8988T (cell line): ENCODE results near the gene TBC1D5.
"Not testable (repeated sequence)": the region's sequence is repeated elsewhere in the genome, so short reads cannot be mapped to it uniquely, and the experiment has no call there.

Experiments
- DNase-seq: peaks from one replicate; pipeline ENCODE4 v3.0.0; 2011

The TBC1D5 gene

DNA sequence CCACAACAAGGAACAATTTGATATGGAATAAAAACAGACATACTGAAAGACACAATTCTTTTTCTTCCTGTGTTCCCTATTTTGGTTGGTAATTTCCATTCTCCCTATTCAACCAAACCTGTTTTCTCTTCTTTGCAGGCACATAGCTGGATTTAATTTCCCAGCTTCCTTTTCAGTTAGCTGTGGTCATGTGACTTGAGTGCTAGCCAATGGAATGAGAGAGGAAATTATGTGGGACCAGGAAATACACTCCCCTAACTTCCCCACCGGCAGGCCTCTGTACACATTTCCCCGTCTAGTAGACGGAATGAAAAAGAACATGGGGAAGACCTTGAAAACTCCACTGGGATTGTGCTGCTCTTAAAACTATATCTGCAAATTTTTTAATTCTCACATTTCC, 351.6 kb downstream of the TBC1D5 start:
- no peak for DNase-seq

GRCh38 chr3:17387108-17387507, 355.3 kb downstream of the TBC1D5 start:
- DNase-seq = no peak

DNA sequence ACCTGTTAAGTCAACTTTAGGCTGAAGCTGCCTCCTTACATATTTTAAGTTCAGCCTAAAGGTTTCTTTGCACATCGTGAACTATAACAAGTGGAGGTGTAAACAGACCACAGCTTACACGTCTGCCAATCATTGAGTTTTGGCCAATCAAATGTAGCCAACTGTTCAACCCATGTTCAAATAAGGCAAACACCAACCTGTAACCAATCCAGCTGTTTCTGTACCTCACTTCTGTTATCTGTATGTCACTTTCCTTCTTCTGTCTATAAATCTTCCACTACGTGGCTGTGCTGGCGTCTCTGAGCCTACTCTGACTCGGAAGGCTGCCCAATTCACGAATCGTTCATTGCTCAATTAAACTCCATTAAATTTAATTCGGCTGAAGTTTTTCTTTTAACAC, 356.0 kb downstream of the TBC1D5 start:
- no peak for DNase-seq

DNA sequence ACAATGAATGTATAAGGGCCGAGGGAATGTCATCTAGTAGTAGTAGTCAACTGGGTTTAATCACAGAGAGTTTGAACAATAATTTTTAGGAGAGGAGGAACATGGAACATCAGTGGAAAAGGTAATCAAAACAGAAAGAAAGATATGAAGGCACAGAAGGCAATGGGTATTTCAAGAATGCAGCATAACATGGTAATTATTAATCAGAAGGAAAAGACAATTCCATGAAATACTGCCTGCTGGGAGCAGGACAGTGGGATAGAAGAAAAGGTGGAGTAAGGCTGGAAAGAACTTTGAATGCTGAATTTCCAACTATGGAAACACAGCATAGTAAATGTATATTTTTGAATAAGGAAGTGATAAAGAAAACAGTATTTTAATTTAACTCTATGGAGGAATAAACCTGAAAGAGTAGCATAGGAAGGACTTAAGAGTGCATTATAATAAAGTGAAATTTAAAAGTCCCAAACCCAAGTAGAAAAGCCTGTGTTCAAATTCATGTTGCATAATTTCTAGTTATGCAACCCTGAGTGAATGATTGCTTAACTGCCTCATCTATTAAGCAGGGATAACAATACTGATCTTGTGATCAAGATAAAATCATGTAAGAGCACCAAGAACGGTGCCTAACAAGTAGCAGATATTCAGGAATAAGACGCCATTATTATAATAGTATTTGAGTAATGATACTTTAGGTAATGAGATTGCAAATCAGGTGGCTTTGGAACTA, 357.7 kb downstream of the TBC1D5 start:
- no peak for DNase-seq

DNA sequence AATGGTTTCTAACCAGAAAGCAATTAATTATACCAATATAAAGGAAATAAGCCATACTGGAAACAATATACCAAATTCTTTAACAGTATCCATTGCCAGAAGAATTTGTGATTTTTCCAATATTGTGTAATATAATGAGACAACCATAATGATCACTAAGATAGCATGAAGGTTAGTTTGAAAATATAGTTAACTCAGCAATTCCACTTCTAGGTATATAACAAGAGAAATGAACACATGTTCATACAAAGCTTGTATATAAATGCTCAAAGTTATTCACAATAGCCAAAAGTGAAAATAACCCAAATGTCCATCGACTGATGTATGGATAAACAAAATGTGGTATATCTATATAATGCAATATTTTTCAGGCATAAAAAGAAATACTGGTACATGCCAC, 369.1 kb downstream of the TBC1D5 start:
- DNase-seq = no peak

DNA sequence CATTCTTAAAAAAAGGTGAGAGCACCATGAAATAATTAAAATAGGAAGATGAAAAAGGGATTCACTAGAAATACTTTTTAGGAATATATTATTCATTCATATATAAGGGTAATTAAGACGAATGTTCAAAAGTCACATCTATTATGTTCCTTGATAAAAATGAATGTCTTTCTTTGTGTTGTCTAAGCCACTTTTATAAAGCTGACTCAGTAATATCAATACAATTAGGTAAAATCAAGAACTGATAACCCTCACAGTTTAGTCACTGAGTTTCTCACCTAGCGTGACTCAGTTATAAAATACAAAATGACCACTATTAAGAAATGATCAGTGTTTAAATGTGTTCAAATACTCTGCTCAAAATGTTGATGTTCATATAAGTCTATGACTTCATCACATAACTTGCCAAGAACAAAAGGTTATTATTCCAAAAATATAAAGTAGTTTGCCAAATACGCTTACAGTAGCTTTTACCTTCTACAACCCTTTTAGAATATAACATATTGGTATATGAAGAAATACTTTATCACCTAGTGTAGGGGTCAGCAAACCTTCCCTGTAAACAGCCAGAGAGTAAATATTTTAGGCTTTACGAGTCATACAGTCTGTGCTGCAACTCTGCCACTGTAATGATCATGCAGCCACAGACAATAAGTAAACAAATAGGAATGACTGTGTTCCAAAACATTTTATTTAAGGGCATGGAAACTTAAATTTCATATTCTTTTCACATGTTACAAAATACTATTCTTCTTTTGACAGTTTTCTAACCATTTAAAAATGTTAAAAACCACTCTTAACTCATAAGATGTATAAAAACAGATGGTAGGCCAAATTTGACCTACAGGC, 369.8 kb downstream of the TBC1D5 start:
- DNase-seq = no peak

DNA sequence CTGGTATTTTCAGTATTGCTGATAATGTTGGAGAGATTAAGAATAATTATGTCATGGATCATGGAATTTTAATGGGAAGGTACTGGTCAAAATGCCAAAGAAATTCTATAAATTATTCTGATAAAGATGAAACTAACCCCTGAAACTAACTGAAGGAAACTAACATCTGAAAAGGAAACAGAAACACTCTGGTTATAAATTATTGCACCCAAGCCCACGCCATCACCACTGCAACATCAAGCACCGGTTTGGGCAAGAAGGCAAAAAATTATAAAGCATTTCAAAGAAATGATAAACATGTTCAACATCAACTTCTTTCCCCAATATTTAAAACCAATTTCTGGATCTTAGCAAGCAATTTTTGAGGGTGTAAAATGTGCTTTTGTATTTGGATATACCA, 372.5 kb downstream of the TBC1D5 start:
- DNase-seq = no peak

- DNase-seq = no peak
Observed at GRCh38 chr3:17367171-17367570, 375.3 kb downstream of the TBC1D5 start.

GRCh38 chr3:17360991-17361390, 381.4 kb downstream of the TBC1D5 start:
- DNase-seq = no peak

DNA sequence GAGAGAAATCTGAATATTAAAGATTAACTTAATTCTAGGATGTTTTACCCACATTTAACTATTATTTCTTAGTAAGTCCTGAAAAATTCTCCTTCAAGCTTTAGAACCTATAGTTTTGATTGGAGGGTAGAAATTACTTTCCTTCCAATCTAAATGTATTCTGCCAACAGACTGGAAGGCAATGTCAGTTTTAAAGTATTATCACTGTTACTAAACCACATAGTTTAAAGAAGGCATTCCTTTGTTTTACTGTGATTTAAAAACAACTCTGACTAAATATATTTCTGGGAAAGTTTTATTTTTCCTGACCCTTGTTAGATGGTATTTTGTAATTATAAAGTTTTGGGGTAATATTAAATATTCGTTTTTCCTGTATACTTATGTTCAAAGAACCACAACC, 382.5 kb downstream of the TBC1D5 start:
- no peak for DNase-seq

DNA sequence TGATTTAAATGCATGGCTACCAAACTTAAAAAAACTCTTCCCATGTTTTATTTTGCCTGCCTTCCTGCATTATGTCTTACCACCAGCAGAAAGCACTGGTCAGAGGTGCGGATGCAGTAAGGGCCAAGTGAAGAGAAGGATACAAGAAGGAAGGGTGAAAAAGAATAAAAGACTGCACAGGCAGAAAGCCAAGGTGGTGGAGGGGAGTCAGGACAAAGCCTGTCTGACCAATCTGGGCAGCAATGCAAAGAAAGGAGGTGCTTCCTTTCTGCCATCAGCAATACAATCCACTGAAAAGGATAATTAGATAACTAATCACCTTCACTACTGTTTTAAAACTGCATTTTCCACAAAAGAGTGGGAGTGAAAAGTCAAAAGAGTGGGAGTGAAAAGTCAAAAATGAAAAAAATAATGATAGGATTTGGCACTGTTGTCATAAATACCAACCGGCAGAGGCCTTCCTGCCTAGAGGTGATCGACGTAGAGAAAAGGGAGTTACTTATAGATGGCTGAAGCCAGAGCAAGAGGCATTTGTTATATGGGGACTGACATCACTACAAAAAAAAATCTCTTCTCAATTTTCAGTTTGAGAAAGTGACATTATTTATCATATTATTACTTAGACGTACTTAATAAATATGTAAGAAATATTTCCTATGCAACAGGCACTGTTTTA, 385.3 kb downstream of the TBC1D5 start:
- DNase-seq = no peak

DNA sequence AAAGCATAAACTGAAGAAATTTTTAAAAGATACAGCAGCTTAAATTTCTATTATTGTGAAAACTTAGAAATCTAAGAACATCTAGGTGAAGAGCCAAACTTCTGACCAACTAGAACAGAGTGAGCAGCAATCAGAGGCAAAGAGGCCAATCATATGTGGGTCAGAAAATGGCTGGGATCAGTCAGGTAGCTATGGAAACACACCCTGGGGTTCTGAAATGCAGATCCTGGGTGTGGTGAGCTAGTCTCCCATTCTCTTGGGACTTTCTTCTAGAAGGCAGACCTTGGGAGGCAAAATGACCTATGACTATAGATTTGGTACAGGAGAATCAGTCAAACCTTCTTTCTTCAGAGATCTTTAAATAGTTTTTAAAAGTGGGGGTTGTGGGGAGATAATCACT, 385.8 kb downstream of the TBC1D5 start:
- DNase-seq = no peak

DNA sequence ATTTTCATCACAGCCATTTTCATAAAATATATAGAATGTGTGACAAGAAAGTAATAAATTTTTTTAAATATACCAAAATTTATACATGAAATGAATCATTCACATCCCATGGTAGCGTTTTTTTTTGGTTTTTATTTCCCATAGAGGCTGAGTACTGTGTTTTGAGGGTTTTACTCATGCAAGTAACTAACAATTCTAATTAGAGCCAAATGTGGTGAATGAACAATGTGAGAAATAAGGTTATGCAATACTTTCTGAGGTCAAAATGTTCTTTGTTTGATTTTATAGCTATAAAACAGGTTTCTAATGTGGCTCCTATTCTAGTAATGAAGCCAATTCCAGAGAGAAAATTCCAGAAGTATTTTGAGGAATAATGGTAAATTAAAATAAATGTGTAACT, 386.8 kb downstream of the TBC1D5 start:
- DNase-seq = no peak

- DNase-seq = no peak
Observed at GRCh38 chr3:17354341-17354740, 388.1 kb downstream of the TBC1D5 start.

GRCh38 chr3:17352620-17353019, 389.8 kb downstream of the TBC1D5 start:
- DNase-seq = no peak

DNA sequence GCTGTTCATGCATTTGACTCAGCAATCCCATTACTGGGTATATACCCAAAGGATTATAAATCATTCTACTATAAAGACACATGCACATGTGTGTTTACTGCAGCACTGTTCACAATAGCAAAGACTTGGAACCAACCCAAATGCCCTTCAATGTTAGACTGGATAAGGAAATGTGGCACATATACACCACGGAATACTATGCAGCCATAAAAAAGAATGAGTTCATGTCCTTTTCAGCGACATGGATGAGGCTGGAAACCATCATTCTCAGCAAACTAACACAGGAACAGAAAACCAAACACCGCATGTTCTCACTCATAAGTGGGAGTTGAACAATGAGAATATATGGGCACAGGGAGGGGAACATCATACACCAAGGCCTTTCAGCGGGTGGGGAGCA, 391.2 kb downstream of the TBC1D5 start:
- DNase-seq = not testable (repeated sequence)

- no peak for DNase-seq
Observed at GRCh38 chr3:17349093-17349492, 393.3 kb downstream of the TBC1D5 start.

GRCh38 chr3:17342119-17342518, 400.3 kb downstream of the TBC1D5 start:
- no peak for DNase-seq

GRCh38 chr3:17340693-17341092, 401.7 kb downstream of the TBC1D5 start:
- DNase-seq = no peak

GRCh38 chr3:17340261-17340660, 402.2 kb downstream of the TBC1D5 start:
- no peak for DNase-seq

DNA sequence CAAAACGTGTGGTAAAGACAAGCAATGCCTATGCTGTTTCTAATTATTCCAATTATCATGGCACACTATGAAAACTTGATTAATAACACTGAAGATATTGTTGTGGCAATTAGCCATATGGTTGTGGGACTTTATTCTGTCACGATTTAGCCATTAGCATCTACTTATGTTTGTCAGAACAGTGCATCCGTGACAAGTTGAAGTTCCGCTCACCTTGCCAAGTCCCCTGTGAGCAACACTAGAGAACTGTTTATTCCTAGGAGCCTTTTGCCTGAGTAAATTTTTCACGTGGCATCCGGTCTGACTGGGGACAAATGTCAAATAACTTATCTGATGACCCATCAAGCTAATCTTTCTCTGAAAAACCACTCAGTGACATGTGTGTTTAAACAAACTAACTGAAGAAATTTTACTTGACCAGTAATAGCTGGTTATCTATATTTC, 403.3 kb downstream of the TBC1D5 start:
- no peak for DNase-seq

- no peak for DNase-seq
Observed at GRCh38 chr3:17336291-17336690, 406.1 kb downstream of the TBC1D5 start.

GRCh38 chr3:17333893-17334292, 408.5 kb downstream of the TBC1D5 start:
- DNase-seq = no peak

DNA sequence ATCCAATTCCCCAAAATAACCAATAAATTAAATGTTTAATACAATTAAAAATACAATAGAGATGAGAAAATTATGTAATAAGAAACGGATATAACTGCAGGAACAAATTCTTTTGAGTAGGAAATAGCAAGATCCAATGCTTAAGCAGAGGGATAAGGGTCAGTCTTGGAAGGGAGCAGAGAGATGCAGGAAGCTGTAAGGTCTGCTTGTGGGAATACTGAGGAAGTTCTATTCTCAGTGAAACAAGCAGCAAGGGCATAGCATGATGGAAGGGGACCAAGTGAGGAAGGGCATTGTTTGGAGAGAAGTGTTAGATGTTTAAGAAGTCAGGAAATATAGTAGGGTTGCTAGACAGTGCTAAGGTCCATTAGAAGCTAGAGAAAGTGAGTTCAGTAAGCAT, 409.0 kb downstream of the TBC1D5 start:
- no peak for DNase-seq
